Measurements from ENCODE around the gene DOCK10.

The DOCK10 gene

DNA sequence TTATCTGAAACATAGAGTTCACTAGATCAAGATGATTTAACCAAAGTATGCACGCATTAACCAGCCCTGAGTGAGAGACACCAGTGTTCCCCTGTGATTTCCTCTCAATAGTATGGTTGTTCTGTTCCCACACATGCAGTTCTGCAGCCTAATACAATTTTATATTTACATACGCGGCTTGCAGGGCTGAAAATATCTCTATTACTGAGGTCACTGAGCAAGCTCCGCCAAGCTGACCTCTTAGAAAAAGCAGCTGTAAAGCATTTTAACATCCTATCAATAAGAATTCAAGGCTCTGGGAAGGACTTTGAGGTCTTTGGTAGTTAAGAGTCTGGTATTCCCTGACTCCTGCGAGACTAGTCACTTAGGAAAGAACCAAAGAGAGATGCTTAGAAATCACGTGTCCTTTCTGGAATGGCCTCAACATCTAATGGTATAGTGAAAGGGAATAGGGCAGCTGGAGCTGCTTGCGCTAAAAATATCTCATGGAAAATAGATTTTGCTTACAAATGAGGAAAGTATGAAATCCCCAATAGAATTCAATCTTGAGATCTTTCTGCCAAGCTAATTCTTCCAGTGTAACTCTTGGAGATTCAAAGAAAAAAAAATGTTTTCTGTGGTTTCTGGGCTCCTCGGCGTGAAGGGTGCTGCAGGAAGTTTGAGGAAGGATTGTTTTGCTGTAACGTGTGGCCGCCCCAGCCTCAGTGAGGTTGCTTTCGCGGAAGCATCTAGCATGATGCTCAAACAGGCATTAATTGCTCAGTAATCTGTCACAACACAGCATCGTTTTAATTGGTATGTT lies 59.2 kb downstream of the DOCK10 start:
- no peak for DNase-seq (ENCODE audit: low spot score)
- FAIRE-seq, result no peak

- FAIRE-seq, result no peak
- DNase-seq (ENCODE audit: low spot score), result no peak
Measured at GRCh38 chr2:224982226-224982625, 60.0 kb downstream of the DOCK10 start.

DNA sequence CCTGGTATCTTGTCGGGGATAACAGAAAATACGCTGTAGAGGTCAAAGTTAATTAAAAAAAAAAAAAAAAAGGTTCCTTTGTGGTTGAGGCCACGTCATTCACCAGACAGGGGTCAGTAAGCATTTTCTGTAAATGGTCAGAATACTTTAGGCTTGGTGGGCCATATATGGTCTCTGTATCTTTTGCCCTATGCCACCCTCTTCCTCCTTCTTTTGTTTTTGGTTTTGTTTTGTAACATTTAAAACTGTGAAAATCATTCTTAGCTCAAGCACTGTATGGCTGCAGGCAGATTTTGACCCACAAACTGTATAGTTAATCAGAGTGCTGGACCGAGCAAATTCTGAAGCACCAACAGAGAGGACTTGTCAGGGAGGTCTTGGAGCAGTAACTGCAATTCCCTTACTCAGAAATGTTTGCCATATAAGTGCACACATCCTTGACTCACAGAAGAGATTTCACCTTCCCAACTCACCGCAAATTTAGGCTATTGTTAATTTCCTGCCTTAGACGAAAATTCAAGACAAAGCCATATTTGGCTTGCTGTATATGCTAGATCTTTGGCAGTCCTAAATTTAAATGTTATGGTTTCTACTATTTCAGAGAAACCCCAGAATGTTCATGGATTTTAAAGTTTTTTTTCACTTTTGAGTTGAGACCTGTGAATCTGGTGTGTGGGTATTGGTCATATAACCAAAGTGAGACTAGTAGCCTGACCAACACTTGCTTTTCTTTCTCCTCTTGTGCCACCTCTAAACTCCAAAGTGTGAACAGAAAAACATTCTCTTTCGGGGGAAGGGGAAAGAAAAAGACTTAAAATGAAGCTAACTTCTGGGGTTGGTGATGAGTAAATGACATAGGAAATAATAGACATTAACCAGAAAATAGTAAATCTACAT lies 65.4 kb downstream of the DOCK10 start:
- FAIRE-seq, result no peak

GRCh38 chr2:224975761-224976160 lies 66.5 kb downstream of the DOCK10 start:
- no peak for DNase-seq (ENCODE audit: low spot score)
- no peak for FAIRE-seq

More for the DNA sequence above, 65.4 kb downstream of the DOCK10 start:
- DNase-seq (ENCODE audit: low spot score), result no peak

DNA sequence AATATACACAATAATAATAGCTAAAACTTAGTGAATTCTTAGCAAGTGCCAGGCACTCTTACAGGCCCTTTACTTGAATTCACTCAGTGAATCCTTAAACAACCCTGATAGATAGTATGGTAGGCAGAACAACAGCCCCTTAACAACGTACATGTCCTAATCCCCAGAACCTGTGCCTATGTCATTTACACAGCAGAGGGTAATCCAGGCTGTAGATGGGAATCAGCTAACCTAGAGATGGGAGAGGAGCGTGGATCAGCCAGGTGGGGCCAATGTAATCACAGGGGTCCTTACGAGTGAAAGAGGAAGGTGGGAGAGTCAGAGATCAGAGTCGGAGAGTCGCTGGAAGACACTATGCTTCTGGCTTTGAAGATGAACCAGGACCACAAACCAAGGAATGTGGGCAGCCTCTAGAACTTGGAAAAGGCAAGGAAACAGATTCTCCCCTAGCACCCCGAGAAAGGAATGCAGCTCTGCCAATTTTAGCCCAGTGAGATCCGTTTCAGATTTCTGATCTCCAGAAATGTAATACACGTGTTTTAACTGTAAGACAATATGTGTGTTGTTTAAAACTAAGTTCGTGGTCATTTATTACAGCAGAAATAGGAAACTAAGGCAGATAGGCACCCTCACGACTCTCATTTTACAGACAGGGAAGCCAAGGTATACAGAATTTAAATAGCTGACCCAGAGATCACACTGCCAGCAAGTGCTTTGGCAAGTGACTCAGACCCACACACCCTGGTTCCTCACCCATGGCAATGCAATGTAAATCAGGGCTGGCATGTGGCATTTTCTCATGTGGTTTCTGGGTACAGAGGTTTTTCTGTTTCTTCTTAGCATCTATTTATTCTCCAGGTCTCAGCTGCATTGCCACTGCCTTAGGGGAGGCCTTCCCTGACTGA lies 68.9 kb downstream of the DOCK10 start:
- DNase-seq (ENCODE audit: low spot score) (peak; percentile 18), FAIRE-seq (no peak)

- DNase-seq (ENCODE audit: low spot score) (no peak), FAIRE-seq (no peak)
Measured at GRCh38 chr2:224971214-224971613, 71.1 kb downstream of the DOCK10 start.

GRCh38 chr2:224970311-224970710 lies 72.0 kb downstream of the DOCK10 start:
- FAIRE-seq (no peak), DNase-seq (ENCODE audit: low spot score) (no peak)

GRCh38 chr2:224969633-224970260 lies 72.5 kb downstream of the DOCK10 start:
- FAIRE-seq (no peak), DNase-seq (ENCODE audit: low spot score) (no peak)

DNA sequence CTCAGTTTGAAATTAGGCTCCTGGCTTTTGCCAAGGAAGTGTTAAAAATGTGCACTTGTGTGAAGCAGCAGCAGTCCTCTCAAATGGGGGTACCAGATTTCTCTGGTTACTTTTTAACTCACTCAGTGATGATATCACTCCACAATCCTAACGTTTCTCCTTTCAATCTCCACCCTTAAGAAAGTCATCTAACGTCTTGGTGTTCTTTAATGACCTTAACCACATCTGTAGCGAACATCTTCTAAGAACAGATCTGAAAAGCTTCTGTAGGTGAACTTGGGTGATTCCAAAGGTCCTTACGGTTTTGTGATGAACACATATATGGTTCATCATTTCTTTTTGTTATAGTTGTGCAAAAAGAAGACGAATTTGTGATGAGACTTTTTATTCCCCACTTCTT lies 73.2 kb downstream of the DOCK10 start:
- no peak for FAIRE-seq
- DNase-seq (ENCODE audit: low spot score), result no peak

DNA sequence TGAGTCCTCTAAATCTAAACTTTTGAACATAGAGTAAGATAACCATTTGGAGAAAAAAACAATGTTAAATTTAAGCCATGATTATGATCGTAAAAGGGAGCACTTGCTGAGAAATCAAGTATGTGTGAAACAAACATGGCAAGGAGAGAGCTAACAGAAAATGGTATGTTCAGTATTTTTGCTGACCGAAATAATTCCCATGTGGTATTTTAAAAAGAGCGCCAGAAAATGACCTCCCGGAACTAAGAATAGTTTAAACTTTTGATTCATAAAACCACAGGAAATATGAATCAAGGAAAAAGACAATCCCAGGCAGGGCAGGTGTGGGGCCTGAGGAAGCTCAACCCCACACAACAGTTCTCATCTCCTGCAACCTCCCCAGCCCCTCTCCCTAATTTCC lies 74.2 kb downstream of the DOCK10 start:
- no peak for DNase-seq (ENCODE audit: low spot score)
- no peak for FAIRE-seq

GRCh38 chr2:224966613-224967012 lies 75.7 kb downstream of the DOCK10 start:
- FAIRE-seq (no peak), DNase-seq (ENCODE audit: low spot score) (no peak)

DNA sequence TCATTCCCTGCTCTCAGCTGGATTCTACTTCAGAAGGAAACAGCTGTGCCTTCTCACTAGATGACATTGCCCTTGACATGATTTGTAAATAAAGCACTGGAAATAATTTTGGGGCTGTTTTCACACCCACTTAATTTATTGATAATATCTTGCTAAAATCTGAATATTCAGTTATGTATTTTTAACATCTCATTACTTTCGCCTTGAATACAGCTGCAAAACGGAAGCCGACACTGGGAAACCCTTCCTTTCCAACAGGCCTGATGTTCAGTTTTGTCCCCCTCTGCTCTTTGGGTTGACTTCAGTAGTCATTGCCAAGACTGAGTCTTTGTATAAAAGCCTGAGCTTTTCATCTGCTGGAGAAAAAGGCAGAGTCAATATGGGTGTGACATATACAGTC lies 82.7 kb downstream of the DOCK10 start:
- DNase-seq (ENCODE audit: low spot score) (no peak), FAIRE-seq (no peak)

GRCh38 chr2:224958873-224959272 lies 83.4 kb downstream of the DOCK10 start:
- FAIRE-seq (no peak), DNase-seq (ENCODE audit: low spot score) (no peak)

DNA sequence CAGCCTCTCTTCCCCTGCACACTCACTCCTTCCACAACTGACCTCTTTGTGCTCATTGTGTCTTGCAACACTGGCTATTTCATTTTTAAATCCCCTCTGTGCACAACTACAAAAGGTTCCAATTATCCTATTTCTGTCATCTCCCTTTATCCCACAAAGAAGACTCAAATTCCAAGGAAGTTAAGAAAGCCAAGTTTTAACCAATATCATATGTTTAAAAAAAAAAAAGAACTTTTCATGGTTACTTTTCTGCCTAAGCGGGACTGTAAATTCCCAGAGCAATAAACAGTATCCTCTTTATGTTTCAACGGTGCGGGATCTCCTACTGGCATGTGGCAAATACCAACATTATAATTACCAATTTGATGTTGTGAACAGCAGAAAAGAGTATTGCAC lies 83.8 kb downstream of the DOCK10 start:
- DNase-seq (ENCODE audit: low spot score) (no peak), FAIRE-seq (no peak)

GRCh38 chr2:224957540-224958461 lies 84.5 kb downstream of the DOCK10 start:
- no peak for FAIRE-seq
- no peak for DNase-seq (ENCODE audit: low spot score)

DNA sequence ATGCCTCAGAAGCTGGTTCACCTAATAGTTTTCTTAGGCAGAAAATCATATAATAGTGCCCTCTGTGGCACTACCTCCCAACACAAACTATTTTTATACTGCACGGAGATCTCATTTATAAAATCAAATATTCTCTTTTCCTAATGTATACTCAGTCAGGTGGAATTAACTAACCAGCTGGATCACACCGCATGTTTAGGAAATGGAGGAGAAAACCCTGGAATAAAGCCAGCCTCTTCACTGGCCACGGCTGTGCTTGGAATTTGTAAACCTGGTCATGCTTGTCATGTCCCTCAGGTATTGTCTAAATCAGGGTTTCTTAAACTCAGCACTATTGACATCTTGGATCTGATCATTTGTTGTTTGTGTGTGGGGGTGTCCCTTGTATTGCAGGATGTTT lies 85.6 kb downstream of the DOCK10 start:
- FAIRE-seq (no peak), DNase-seq (ENCODE audit: low spot score) (no peak)

GRCh38 chr2:224954980-224955379 lies 87.3 kb downstream of the DOCK10 start:
- no peak for DNase-seq (ENCODE audit: low spot score)
- FAIRE-seq, result no peak

- DNase-seq (ENCODE audit: low spot score) (no peak), FAIRE-seq (no peak)
Measured at GRCh38 chr2:224952936-224953657, 89.2 kb downstream of the DOCK10 start.
